Rectal smooth muscle tissue (tissue), 1 donor: ENCODE measurements around the gene CTNNBL1.

Source experiments
- H3K27ac ChIP-seq: one replicate; pipeline ENCODE4 v1.7.0; 2013; ENCODE audit warnings: low read depth, low read length, inconsistent platforms
- H3K27me3 ChIP-seq: one replicate; pipeline ENCODE4 v1.7.0; 2013; ENCODE audit warnings: low read length; ENCODE audit not compliant: control insufficient read depth, insufficient read depth
- H3K36me3 ChIP-seq: one replicate; pipeline ENCODE4 v1.7.0; 2013; ENCODE audit warnings: low read length; ENCODE audit not compliant: control insufficient read depth, insufficient read depth
- H3K4me1 ChIP-seq: one replicate; pipeline ENCODE4 v1.7.0; 2013; ENCODE audit warnings: low read length; ENCODE audit not compliant: control insufficient read depth, insufficient read depth
- H3K4me3 ChIP-seq: one replicate; pipeline ENCODE4 v1.7.0; 2013; ENCODE audit warnings: low read length
- H3K9ac ChIP-seq: one replicate; pipeline ENCODE4 v1.7.0; 2013; ENCODE audit warnings: low read length

CTNNBL1 gene

GRCh38 chr20:37760322-37760721 is 66.5 kb downstream of the CTNNBL1 start:
- Histone ChIP-seq H3K27me3 (no peaks in the 10 kb centered on the region), H3K9ac (no peak overlapping the region), H3K36me3 (peaks cover 2% of the 10 kb centered on the region), H3K4me3 (no peak overlapping the region), H3K27ac (no peak overlapping the region), H3K4me1 (no peaks in the 10 kb centered on the region)

DNA sequence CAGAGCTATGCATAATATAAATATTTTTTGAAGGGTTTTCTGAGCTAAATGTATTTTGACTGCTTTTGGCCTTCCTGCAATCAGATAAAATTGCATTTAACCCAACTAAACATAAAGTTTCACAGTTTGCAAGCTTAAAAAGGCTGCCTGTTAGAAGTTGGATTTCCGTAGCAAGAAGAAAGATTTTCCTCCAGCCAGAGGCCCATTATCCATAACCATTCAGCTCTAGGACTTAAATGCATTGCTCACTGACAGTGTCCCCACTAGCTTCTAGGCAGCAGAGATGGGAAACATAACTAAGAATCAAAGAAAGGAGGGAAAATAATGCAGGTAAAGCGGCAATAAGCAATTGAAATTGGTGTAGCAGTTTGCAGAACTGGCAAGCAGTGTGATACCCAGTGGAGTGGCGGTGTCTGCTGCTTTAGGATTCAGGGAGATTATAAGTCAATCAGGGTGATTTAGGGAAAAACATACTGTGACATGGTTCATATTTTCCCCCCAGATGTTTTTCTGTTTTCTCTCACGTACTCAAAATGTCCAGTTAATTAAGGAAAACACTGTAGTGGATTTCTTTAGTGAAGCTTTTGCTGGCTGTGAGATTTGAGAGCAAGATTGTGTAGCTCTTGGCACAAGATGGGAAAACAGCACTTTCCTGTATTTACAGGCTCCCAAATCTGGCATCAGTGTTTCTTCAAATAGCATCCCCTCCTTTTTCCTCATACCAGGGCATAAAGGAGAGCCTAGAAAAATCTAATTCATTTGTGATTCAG is 69.1 kb downstream of the CTNNBL1 start:
- no peaks in the 10 kb centered on the region for H3K4me1 ChIP-seq

GRCh38 chr20:37764333-37764935 is 70.6 kb downstream of the CTNNBL1 start:
- H3K36me3 ChIP-seq, result no peaks in the 10 kb centered on the region

More for the DNA sequence above, 69.1 kb downstream of the CTNNBL1 start:
- Histone ChIP-seq H3K27me3 (no peaks in the 10 kb centered on the region), H3K27ac (no peak overlapping the region), H3K36me3 (no peaks in the 10 kb centered on the region), H3K9ac (no peak overlapping the region), H3K4me3 (no peak overlapping the region)

GRCh38 chr20:37770908-37771307 is 77.1 kb downstream of the CTNNBL1 start:
- no peaks in the 10 kb centered on the region for H3K4me1 ChIP-seq
- H3K36me3 ChIP-seq, result peaks cover 6% of the 10 kb centered on the region
- no peak overlapping the region for H3K4me3 ChIP-seq
- no peak overlapping the region for H3K9ac ChIP-seq
- H3K27ac ChIP-seq, result no peak overlapping the region
- H3K27me3 ChIP-seq, result no peaks in the 10 kb centered on the region

More at GRCh38 chr20:37764333-37764935, 70.6 kb downstream of the CTNNBL1 start:
- Histone ChIP-seq H3K4me1 (no peaks in the 10 kb centered on the region), H3K4me3 (no peak overlapping the region), H3K27ac (no peak overlapping the region), H3K27me3 (no peaks in the 10 kb centered on the region), H3K9ac (no peak overlapping the region)

DNA sequence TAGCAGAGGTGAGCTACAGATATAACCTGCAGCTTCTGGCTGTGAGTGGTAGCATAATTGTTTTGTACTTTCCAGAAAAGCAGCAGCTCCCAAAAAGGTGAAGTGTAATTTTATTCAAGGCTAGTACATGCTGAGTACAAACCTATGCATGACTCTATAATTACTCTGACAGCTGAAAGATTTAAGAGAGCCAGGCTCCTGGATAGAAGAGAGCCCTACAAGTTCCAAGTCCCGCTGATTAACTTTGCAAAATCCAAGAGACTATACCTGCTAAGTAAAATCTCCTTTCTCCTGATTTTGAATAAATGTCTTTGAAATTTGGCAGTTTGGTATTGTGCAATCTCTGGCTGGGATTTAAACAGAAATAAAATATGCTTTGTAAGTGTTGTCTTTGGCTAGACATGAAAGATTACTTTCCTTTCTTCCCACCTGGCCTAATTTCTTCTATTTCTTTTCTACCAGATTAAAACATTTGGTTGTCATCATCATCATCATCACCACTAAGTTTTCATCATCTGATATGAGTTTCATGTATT is 79.5 kb downstream of the CTNNBL1 start:
- Histone ChIP-seq H3K9ac (no peak overlapping the region), H3K4me3 (no peak overlapping the region), H3K4me1 (no peaks in the 10 kb centered on the region), H3K27me3 (no peaks in the 10 kb centered on the region), H3K27ac (no peak overlapping the region), H3K36me3 (peaks cover 6% of the 10 kb centered on the region)

DNA sequence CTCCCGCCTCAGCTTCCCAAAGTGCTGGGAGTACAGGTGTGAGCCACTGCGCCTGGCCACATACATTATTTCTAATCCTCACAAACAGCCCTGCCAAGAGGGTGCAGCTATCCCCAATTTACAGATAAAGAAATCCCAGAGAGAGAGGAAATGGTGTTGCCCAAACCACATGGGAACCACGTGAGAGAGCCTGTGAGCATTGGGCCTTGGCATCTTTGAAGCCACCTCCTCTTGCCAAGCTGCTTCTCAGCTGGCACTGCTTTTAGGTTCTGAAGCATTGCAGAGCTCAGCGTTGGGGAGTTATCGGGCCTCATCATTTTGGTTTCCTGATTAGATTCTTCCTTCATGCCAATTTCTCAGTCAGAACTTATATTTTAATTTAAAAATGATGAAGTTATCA is 80.3 kb downstream of the CTNNBL1 start:
- H3K4me3 ChIP-seq, result no peak overlapping the region
- H3K4me1 ChIP-seq, result no peaks in the 10 kb centered on the region
- peaks cover 7% of the 10 kb centered on the region for H3K36me3 ChIP-seq
- no peak overlapping the region for H3K27ac ChIP-seq
- H3K27me3 ChIP-seq, result no peaks in the 10 kb centered on the region
- H3K9ac ChIP-seq, result no peak overlapping the region

DNA sequence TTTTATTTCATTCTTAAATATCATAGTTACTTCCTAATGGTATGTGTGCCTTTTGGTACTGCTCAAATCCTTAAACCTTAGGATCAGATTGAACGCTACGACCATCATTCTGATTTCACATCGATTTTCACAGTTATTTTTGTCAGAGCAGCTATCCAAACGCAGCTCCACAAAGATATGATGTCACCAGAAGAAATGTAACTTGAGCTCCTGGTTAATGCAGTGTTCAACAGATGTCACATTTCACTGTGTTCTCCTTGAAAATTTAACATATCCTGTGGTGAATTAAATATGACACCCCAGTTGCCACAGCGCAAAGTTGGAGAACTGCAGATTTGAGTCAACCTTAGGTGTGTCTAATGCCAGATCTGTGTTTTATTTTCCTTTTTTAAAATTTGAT is 81.4 kb downstream of the CTNNBL1 start:
- H3K36me3 ChIP-seq, result peaks cover 7% of the 10 kb centered on the region
- H3K4me1 ChIP-seq, result no peaks in the 10 kb centered on the region
- no peak overlapping the region for H3K4me3 ChIP-seq

GRCh38 chr20:37776049-37776448 is 82.2 kb downstream of the CTNNBL1 start:
- H3K36me3 ChIP-seq, result peaks cover 7% of the 10 kb centered on the region
- no peak overlapping the region for H3K27ac ChIP-seq
- no peaks in the 10 kb centered on the region for H3K4me1 ChIP-seq
- H3K4me3 ChIP-seq, result no peak overlapping the region
- no peak overlapping the region for H3K9ac ChIP-seq
- no peaks in the 10 kb centered on the region for H3K27me3 ChIP-seq

More for the DNA sequence above, 81.4 kb downstream of the CTNNBL1 start:
- no peaks in the 10 kb centered on the region for H3K27me3 ChIP-seq
- no peak overlapping the region for H3K27ac ChIP-seq
- no peak overlapping the region for H3K9ac ChIP-seq

DNA sequence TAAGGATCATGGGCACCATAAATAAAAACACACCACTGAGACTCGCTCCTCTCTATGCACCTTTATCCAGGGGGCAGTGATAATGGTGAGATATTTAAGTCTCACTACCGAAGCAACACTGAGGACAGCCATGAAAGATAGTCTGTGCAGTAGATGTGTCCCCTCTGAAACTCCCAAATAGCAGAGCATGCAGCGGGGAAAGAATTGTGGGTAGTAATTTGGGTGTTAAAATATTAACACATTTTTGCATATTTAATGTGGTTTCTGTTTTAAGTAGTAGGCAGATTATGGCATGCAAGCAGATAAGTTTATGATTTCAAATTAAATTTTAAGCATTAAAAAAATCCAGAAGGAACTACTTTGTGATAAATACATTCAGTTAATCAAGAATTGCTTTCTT is 82.7 kb downstream of the CTNNBL1 start:
- Histone ChIP-seq H3K27me3 (no peaks in the 10 kb centered on the region), H3K27ac (no peak overlapping the region), H3K4me3 (no peak overlapping the region), H3K4me1 (no peaks in the 10 kb centered on the region), H3K9ac (no peak overlapping the region), H3K36me3 (peaks cover 7% of the 10 kb centered on the region)

GRCh38 chr20:37777012-37777950 is 83.5 kb downstream of the CTNNBL1 start:
- peaks cover 4% of the 10 kb centered on the region for H3K36me3 ChIP-seq
- H3K4me3 ChIP-seq, result no peak overlapping the region
- H3K27me3 ChIP-seq, result no peaks in the 10 kb centered on the region
- H3K27ac ChIP-seq, result no peak overlapping the region
- no peaks in the 10 kb centered on the region for H3K4me1 ChIP-seq
- no peak overlapping the region for H3K9ac ChIP-seq

GRCh38 chr20:37777988-37778659 is 84.3 kb downstream of the CTNNBL1 start:
- no peaks in the 10 kb centered on the region for H3K27me3 ChIP-seq
- no peak overlapping the region for H3K9ac ChIP-seq
- peaks cover 4% of the 10 kb centered on the region for H3K36me3 ChIP-seq
- H3K27ac ChIP-seq, result no peak overlapping the region
- H3K4me1 ChIP-seq, result no peaks in the 10 kb centered on the region
- no peak overlapping the region for H3K4me3 ChIP-seq

GRCh38 chr20:37781626-37782025 is 87.8 kb downstream of the CTNNBL1 start:
- H3K27me3 ChIP-seq, result no peaks in the 10 kb centered on the region
- no peaks in the 10 kb centered on the region for H3K4me1 ChIP-seq
- no peak overlapping the region for H3K27ac ChIP-seq
- no peak overlapping the region for H3K9ac ChIP-seq
- H3K4me3 ChIP-seq, result no peak overlapping the region
- H3K36me3 ChIP-seq, result peaks cover 4% of the 10 kb centered on the region
